DMS153 (cell line): ENCODE results near the gene HSPA12B.

Experiments used
- DNase-seq: peaks from one replicate; lab custom pipeline; 2025; lab: John Stamatoyannopoulos, UW

The HSPA12B gene

DNA sequence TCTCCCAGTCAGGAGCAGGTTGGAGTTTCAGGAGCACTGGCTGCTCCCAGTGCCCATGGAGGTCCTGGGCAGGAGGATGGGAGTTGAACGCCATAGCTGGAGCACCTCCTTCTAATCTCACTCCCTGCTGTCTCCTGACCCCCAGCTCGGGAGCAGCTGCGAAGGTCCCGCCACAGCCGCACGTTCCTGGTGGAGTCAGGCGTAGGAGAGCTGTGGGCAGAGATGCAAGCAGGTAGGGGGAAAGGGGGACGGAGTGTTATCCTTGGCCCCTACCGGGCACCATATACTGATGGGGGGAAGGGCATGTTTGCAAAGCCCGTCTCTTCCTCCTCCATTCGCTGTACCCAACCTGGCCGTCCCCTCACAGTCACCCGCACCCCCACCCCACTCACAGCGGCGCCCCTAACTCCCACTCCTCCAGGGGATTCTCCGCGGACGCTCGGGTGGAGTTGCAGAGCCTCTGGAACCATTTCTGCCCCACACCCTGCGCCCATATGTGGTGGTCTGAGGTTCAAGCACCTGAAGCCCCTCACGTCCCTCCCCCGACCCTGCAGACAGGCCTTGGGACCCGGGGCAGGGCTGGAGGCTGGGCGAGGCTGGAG is 16.7 kb downstream of the HSPA12B start:
- no peak for DNase-seq

DNA sequence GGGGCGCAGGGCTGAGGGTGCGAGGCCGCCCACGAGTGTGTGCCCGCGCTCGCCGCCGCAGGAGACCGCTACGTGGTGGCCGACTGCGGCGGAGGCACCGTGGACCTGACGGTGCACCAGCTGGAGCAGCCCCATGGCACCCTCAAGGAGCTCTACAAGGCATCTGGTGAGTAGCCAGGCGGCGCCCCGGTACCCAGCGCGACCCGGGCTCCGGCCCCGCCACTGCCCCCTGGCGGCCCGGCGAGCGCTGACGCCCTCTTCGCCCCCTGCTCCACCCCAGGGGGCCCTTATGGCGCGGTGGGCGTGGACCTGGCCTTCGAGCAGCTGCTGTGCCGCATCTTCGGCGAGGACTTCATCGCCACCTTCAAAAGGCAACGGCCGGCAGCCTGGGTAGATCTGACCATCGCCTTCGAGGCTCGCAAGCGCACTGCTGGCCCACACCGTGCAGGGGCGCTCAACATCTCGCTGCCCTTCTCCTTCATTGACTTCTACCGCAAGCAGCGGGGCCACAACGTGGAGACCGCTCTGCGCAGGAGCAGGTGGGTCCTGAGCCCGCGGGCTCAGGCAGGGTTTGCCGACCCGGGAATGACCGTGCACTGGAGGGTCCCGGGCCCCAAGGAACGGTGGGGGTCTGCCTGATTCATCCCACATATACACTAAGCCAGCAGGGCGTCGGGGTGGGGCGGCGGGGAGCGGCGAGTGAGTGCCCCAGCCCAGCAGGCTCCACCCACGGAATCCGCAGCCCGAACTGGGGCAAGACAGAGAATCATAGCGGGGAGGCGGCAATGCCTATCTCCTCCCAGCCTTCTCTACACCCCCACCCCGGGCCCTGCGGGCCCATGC is 17.4 kb downstream of the HSPA12B start:
- peak; percentile 32 for DNase-seq

DNA sequence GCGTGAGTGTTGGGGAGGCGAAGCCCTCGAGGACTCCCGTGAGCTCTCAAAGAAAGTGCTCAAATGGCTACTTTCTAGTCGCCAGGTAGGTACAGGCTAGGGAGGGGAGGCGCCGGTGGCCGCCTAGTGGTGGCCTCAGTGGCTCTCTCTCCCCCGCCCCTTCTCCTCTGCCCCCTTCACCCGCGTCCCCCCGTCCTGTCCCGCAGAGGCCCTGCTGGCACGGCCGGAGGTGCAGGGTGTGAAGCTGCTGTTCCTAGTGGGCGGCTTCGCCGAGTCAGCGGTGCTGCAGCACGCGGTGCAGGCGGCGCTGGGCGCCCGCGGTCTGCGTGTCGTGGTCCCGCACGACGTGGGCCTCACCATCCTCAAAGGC is 18.8 kb downstream of the HSPA12B start:
- DNase-seq: no peak

DNA sequence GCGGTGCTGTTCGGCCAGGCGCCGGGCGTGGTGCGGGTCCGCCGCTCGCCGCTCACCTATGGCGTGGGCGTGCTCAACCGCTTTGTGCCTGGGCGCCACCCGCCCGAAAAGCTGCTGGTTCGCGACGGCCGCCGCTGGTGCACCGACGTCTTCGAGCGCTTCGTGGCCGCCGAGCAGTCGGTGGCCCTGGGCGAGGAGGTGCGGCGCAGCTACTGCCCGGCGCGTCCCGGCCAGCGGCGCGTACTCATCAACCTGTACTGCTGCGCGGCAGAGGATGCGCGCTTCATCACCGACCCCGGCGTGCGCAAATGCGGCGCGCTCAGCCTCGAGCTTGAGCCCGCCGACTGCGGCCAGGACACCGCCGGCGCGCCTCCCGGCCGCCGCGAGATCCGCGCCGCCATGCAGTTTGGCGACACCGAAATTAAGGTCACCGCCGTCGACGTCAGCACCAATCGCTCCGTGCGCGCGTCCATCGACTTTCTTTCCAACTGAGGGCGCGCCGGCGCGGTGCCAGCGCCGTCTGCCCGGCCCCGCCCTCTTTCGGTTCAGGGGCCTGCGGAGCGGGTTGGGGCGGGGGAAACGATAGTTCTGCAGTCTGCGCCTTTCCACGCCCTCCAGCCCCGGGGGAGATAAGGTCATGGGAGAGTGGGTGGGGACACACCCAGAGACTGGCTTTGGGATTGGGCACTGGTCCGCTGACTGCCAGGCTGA is 19.3 kb downstream of the HSPA12B start:
- peak; percentile 58 for DNase-seq

DNA sequence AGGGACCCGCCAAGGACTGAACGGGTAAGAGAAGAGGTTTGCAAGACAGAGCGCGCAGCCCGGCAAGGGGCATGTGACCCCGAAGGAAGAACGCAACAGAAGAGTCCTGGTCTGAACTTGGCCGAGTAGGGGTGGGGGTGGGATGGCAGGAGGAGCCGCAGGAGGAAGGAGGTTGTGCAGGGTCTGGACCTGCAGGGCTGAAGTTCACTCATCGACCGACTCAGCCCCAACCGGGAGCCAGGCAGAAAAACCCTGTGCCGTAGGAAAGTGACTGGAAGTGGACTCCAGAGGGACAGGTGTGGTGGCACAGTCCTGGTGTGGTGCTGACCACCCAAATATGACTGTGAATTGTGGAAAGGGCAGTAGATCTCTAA is 19.9 kb downstream of the HSPA12B start:
- no peak for DNase-seq

DNA sequence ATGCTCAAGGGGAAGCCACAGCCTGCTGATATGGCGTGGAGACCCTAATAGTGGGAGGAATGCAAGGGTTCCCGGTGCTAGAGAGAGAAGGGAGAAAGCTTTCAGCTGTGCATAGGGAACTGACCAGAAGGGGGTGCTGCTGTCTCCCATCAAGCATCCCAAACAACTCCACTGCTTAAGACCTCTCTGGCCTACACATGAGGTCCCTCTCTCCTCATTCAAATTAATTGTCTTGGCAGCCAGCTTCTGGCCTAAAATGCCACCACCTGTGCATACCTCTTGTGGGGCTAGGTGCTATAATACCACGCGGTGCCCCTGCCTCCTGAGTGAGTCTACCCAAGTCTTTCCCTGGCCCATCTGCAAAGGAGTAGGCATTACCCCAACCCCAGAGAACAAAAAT is 20.6 kb downstream of the HSPA12B start:
- no peak for DNase-seq

DNA sequence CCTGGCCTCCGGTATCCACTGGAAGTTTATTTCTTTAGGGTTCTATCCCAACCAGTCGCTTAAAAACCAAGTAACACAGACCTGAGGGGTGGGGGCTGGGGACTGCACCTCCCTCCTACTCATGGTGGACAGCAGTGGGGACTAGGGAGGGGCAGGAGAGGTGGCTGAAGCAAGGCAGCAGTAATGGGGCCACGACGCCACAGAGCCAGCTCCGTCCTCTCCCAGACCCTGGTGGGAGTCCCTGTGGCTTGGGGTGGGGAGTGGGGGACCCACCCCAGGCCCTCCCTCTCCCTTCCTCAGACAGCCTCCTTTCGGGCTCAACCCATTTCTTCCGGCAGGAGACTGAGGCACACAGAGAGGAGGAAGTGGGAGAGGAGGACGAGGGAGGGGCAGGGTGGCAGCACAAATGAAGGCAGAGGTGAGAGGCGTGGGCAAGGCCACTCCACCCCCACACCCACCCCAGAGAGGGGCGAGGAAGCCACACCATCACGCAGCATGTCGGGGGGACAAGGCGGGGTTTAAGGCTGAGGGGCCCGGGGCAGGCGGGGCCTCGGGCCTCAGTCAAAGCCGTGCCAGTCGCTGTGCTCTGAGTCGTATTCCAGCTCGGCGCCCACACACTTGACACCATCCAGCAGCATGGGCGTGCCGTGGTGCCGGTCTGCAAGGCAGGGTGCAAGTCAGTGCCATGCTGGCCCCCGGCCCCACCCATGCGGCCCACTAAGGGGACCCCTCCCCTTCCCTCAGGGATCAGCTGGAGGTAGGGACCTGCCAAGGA is 21.2 kb downstream of the HSPA12B start:
- DNase-seq: no peak

DNA sequence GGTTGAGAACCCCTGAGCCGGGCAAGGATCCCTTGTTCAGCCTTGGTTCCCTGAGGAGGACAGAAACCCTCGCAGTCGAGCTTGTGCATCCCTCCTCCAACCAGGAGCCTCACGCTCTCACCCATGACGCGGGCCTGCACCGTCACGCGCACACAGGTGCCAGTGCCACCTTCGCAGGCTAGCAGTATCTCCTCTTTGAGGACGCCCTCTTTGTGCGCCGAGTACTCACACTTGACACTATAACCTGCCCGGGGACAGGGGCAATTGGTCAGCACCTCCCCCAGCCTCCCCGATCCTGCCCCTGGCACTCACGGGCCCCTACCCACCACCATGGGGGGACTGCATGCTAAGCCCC is 21.8 kb downstream of the HSPA12B start:
- no peak for DNase-seq

DNA sequence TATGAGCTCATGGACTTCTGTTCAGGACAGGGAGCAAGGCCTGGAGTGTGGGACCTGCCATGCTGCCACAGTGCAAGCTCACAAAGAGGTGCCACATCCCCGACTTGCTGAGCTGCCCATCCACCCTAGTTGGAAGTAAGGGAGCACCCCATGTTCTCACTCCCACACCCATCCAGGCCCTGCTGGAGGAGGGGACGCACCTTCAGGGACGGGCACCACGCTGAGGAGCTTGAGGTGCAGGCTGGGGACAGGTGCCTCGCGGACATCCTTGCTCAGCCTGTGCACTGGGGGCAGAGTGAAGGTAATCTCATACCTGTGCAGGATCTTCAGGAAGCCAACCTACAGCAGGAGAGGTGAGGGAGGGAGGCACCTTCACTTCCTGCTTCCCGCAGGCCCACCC is 22.8 kb downstream of the HSPA12B start:
- DNase-seq: no peak

DNA sequence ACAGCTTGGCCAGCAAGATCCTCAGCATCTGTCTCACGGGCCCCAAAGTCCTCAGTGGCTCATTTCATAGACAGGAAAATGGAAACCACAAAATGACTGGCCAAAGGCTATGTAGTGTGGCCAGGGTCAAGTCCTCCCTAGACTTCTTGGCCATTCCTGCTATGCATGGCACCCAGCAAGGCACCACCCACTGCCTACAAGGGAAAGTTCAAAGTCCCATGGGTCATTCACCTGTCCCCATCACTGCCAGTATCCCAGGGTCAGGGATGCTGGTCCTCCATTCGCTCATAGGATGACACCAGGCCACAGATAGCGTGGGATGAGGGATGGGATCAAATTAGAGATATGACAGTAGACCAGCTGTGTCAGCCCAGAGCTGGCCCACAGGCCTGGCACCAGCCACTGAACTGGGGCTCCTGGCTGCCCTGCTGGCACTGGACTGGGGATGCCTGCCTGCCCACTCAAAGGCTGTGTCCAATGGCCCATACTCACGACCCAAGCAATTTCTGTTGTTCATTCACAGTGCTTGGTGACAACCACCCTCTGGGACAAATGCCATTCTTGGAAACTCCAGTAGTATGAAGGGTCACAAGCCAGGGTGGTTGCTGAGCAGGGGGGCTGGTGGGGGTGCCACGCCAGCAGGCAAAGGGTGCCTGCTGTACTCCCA is 23.5 kb downstream of the HSPA12B start:
- no peak for DNase-seq

DNA sequence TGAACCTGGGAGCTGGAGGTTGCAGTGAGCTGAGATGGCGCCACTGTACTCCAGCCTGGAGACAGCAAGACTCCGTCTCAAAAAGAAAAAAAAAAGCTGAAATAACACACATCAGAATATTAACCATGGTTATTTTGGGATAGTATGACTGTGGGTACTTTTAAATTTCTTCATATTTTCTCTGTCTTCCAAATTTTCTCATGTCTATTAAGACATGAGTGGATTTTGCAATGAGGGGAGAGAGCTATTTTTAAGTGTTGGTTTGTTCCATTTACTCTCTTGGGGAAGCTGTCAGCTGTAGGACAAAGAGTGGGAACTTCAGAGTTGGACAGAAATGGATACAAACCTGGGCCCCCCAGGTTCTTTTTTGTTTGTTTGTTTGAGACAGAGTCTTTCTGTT is 24.8 kb downstream of the HSPA12B start:
- no peak for DNase-seq

DNA sequence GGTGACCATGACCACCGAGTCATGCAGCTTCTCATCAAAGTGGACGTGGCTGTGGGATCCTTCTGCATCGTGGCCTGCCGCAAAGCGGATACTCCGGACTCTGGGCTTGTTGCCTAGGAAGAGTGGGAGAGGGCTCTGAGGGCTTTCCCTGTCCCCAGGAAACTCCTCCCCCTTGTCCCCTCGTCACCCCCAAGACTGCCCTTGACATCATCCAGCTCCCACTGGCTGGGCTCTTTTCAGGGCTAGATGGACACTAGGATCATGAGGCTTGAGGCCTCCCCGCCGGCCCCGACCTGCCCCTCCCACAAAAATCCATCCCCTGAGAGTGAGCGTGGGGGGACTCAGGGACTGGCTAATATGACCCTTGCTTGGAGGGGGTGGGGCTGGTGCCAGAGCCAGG is 26.1 kb downstream of the HSPA12B start:
- no peak for DNase-seq

DNA sequence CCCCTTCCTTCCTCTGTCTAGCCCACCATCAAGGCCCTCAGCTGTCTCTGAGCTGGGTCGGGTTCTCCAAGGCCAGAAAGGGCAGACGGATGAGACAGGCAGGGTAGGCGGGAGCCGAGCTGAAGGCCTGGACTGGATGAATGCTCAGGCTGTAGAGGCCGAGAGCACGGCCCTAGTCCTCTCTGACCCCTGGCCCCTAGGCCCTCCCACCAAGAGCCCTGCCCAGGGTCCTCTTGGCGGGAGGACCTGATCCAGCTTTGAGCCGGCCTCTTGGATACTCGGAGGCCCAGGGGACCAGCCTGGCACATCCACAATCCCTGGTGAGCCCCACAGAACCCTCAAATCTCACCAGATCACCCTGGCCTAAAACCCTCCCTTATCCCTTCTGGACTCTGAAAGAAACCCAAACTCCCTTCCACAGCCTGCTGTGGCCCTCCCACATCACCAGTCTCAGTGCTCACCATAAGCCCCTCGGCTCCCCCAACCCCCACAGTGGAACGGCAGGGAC is 26.9 kb downstream of the HSPA12B start:
- DNase-seq: no peak

DNA sequence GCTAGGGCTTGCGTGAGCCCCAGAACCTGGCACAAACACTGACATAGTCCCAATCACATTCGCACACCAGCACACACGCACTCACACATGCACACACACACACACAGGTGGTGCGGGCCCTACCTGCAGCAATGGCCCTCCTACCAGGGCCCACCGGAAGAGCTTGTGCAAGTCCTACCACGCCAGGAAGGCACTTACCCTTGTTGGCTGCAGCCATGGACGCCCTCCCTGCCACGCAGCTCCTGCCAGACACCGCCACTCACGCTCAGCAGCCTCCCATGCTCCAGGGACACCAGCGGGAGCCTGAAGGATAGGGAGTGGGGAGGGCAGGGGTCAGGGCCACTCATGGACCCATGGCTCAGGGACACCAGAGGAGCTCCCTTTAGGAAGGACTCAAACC is 27.4 kb downstream of the HSPA12B start:
- DNase-seq: no peak

DNA sequence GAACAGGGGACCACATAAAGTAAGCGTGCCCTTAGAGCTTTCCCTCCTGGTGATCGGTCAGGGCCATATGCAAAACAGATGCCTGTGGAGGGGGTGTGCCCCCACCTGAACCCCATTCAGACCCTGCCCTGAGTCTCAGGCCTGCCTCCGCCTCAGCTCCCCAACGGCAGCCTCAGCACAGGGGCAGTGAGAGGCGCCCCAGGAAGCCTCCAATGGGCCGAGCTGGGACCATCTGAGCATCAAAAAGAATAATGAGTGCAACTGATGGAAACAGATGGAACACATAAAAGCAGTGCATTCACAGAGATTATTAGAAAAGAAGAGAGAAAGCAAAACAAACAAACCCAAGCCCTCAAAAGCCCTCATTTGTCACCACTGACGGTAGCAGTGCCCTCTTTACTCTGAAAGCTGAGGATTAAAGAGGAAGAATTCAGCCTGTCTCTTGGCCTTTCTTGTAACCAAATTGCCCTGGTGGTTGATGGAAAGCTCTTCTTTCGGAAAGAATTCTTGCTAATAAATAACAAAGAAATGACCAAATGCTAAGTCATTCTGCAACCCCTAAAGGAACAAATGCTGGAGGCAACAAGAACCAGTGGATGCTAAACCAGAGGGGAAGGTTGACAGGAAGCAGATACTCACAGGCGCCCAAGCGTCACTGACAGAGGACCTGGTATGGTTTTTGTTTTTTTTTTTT is 28.3 kb downstream of the HSPA12B start:
- DNase-seq: no peak

DNA sequence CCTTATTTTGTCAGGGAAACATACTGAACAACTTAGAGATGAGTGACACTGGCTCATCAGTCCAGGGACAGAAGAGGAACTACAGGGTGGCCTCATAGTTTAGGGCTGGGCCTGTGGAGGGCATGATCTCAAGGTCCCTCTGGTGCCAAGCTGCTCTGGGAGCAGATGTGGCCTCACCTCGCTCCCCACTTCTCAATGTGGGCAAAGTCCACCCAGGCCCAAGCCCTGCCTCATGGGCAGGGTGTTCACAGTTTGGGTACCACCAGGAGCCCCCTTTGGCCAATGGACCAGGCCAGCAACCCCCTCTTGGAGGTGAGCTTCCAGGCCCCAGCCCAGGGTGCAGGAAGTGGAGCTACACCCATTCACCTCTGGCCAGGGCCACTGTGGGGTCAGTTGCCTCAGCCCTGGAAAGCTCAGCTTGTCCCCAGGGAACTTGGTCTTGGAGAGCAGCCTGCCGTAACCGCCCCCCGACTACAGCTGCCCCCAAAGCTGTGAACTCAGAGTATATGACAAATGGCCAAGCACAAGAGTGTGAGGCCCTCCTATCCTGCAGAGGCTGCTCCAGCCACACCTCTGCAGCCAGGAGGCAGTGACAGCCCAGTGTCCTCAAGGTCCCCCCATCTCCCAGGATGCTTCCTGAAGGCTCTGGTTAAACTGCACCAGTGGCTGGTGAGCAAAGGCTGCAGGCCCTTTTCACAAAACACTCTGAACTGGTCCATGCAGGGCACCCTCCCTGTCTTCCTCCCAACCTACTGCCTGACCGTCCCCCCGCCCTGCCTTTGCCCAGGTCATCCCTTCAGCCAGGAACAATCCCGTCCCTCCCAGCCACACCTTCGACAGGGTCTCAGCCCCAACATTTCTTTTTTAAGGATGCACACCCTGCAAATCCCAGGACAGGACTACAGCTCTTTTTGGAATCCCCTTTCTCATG is 31.5 kb downstream of the HSPA12B start:
- no peak for DNase-seq

DNA sequence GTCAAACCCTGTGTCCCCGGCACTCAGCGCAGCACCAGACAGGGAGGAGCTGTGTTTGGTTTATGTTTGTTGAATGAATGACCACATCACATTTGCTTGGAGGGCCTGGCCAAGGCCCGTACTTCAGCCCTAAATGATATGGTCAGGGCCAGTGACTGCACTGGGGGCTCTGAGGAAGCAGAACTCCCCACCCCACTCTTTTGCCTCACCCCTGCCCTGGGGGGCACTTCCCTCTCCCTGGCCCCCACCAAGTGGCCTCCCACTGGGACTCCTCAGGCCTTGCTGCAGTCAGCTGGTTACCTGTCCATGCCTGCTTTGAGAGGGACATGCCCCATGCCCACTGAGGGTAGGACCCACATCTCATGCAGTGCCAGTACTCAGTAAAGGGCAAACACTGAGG is 32.2 kb downstream of the HSPA12B start:
- no peak for DNase-seq

DNA sequence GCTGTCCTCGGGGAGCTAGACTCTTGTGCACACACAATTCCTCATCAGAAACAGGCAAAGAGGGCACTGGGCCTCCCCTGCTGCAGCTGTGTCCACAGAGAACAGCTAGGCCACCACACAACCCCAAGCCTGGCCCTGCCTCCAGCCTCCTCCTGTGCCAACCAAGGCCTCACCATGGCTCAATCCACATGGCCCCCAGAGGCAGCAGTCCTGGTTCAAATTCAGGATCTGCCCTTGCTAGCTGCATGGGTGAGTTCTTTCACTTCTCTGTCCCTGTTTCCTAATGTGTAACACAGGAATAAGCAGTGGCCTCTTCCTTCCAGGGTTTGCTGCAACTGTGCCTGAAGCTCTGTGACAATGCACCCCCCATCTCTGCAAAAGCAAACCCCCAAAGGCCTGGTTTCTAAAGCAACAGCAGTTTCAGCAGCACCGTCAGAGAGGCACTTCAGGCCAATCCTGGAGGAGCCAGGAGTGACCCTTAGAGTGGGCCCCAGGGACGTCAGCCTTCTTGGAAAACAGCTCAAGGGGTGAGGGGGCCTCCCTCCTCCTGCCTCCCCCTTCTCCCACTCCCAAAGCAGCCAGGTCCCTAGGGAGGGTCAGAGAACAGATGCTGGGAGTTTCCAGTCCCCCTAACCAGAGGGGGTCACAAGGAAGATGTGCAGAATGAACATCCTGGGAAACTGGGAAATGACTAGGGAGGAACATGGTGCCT is 32.8 kb downstream of the HSPA12B start:
- no peak for DNase-seq

DNA sequence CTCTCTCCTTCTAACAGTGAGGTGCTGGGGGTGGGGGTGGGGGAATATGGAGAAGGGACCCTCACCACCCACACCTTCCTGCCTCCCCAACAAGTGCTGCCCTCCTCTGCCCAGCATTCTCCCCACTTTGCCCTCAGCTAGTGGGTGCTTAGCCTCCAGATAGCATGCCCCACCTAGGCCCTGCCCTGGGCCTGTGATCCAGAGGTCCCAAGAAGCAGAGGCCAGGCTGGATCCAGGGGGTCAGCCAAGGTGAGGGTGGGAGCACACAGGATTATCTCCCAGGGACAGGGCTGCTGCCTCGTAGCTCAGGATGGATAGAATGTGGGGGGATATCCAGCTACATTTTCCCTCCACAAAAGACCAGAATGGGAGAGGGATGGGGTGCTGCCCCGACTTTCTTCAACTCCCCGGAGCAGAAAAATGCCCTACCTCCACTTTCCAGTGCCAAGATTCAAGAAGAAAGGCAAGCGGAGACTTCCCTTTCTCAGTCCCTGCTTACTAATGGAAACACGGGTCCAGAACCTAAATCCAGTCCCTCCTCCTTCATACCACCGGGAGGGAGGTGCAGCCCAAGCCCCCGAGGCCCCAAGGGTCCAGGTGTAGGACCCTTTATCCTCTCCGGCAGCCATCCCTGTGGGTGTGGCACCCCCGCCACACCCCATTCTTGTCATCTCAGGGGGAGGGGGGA is 34.1 kb downstream of the HSPA12B start:
- DNase-seq: no peak
